Cerebellar nuclear complex (tissue), 1 donor: ENCODE results near the gene APRT.
A peak's percentile ranks its signal among the peaks of the same experiment; 100 is the strongest.

Experiments used
- DNase-seq, 2 experiments: peaks; one replicate each; lab custom pipeline; 2025; lab: John Stamatoyannopoulos, UW

Gene APRT

DNA sequence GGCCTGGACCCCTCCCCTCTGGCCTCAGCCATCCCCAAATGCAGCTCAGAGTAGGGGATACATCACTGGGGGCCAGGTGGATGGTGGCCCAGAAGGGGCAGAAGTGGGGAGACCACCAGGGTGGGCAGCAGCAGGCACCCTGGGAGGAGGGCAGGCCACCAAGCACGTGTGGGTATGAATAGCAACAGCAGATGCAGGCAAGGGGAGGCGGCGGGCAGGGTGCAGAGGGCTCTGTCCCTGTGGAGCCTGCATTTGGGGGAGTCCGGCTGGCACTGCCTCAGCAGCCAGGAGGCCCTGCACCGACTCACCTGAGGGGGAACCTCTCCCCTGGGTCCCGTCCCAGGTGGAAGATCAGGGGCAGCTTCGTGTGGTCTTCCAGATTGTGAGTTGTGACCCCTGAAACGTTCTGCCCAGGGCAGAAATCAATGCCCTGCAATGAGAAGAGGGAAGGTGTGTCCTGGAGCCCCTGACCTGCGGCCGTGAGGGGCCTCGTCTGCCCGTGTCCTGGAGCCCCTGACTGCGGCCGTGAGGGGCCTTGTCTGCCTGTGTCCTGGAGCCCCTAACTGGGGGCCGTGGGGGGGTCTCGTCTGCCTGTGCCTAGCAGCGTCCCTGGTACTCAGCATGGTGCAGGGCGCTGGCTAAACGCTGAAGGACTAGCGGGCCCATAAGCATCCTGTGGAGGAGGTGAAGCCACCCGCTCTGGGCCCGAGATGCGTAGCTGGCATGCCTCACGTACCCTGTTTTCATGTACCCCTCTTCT lies 10.7 kb upstream of the APRT start:
- no peak for DNase-seq

DNA sequence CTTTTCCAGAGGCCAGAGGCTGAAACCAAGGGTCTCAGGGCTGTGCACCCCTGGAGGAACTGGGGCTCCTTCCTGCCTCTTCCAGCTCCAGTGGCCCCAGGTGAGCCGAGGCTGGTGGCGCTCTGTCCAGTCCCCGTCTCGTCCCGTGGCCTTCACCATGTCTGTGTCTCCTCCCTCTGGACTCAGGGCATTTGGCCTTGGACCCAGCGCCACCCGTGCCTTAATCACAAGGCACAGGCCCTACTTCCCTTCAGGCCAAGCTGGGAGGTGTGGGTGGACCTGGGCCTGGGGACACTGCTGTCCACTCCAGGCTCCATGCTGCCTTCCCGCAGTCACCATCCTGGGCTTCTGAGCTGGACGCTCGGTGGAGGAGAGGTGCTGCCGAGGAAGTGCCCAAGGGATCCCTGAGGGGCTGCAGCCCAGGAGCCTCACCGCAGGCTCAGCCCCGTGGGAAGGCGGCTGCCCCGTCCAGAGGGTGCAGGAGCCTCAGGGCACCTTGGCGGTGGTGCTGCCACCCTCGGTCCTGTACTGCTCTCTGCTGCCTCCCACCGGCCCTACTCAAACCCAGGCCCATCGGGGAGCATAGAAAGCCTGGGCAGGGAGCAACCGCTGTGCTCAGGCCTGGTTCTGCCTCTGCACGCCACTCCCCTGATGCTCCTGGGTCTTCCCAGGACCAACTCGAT lies 9.6 kb upstream of the APRT start:
- DNase-seq, result no peak

DNA sequence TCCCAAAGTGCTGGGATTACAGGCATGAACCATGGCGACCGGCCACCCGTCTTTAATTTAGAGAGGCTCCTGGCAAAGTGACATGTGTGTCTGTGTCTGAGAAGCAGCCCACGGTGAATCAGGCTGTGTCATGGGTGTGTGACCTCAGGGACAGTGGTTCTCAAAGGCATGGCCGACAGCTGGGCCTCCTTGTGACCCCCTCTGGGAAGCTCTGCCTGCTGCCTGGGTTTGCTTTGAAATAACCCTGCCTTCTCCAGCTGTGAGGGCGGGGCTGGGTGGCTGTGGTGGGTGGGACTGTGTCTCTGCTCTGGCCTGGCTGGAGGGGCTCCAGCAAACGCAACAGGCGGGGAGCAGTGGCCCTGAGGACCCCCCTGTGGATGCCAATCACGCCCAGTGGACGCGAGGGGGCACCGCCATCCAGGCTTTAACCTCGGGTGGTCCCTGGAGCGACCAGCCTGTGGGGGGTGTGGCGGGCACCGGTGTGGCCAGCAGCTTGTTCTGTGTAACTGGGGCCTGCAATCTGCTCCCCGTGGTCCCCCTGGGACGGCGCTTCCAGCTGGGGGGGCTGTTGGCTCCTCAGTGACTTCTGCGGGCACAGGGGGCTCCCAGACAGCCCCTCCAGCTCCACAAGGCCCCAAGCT lies 8.8 kb upstream of the APRT start:
- no peak for DNase-seq

DNA sequence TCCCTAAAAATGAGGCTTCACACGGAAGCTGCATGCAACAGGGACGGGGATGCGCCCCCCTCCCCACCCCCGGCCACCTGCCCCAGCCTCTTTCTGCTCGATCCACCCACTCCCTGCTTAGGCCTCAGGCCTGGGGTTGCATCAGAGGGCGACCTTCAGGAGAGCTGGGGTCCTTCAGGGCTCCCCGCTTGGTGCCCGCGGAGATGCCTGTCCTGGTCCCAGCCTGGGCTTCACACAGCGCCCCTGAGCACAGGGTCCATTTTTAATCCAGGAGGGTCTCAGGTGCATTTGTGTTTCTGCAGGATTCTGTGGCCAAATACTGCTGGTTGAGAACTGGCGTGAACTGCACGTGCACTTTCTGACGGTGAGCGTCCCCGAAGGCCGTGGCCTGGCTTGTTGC lies 7.4 kb upstream of the APRT start:
- DNase-seq, result no peak

DNA sequence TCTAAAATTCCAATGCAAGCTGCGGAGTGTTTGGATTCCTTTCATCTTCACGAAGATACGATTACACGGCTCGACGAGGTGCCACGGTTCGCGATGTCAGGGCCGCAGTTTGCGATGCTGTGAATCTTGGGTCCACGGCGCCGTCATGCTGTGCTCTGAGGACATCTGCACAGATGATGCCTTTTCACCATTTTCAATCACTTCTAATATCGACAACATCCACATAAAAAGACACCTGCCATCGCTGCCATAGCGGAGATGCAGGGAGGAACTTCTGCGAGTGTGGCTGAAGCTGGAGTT lies 6.8 kb upstream of the APRT start:
- no peak for DNase-seq

DNA sequence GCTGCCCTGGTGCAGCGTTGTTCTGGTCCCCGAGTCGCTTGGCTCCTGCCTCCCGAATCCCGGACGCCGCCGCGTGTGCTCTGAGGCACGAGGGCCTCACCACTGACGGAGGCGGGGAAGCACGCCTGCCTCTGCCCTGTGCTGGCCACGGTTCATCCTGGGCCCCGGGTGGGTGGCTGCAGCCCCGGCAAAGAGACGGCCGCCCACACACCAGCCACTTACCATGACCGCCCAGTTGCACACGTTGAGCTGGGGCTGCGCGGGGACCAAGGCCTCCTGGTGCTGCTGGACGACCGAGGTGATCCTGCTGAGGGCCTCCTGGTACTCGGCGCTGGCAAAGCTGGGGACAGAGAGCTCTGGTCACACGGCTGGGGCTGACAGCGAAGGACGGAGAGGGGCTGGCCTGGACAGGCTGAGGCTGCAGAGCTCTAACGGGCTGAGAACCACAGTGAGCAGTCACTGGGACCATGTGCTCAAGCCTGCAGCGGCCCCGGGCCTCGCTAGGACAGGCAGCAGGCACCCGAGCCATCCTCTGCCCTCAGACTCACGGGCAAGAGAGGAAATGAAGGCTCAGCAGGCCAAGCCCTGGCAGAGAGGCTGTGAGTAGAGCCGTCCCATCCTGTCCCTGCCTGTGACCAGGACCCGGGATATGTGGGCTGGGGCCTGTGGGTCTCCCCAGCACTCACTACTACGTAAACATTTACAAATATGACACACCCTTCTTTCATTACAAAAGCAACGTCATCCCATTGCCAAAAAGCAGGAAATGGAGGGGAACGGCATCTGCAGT lies 6.3 kb upstream of the APRT start:
- no peak for DNase-seq

DNA sequence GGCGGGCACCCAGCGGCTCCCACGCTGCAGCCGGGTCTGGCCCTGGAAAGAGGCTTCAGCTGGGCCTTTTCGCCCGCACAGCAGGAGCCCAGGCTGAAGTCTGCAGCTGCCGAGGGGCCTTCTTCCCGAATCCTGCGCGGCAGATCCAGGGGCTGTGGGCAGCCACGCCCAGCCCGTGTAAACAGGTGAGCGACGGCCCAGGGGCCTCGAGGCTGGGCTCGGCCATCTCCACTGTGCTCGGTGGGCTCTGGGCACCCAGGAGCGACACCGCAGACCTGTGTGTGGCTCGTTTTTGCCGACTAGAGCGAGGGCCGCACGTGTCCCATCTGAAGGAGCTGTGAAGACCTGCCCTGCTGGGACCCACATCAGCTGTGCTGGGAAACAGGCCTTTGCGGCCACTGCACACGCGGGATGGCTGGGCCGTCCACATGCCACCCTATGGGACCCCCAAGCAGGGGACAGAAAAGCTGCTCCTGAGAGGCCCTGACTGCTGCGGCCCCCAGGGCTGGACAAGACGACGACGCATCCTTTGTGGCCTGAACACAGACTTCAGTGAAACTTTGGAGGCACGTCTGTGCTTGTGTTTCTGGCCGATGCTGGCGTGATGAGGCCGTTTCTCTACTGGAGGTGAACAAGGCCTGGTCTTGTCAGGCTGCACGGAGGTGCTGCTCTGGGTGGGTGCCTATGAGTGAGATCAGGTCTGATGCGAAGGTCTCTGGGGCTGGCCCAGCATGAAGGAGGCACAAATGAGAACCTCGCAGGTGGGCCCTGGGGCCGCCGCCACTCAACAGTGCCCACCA lies 5.2 kb upstream of the APRT start:
- no peak for DNase-seq

DNA sequence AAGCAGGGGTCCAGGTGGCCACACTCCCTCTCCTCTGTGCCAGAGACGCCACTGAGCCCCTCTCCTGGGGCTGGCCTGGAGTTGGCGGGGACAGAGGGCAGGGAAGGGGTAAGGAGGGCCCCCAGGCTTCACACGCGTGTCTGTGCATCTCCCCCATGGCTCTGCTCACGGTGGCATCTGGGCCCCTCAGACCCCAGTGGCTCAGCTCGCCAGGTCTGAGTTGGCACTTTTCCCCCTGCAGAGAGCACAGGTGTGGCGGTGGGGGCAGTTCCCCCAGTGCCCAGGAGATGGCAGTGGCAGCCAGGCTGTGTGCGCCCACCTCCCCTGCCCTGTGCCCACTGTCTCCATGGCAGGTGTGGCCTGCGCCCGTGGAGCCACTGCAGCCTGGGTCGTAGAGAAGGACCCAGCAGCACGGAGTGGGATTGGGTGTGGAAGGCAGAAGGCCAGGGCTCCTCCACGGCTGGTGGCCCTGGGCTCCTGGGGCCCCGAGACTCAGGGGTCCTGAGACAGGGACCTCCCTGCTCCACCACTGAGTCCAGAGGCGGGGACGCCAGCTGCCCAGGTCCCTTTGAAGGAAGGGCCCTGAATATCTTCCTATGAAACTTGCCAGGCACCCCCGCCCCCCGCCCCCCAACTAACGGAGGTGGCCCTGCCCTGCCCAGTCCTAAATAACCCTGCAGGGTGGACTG lies 4.3 kb upstream of the APRT start:
- DNase-seq, result peak in 1 of 2 experiments; percentile 5

DNA sequence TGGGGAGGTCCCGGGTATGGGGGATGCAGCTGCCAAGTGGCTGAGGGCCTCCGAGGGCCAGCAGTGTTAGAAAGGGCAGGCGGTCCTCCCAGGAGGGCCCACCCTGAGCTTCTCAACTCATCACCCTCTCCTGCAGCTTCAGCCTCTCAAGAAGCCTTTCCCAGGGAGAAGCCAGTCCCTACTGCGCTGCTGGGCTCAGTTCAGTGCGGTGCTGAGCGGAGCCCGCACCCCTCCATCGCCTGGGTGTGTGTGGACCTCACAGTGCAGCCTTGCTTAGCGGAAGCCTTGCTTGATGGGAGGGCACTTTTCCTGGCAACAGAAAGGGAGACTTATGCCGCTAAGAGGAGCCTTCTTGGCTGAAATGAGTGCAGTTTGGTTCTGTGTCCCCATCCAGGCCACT lies 3.5 kb upstream of the APRT start:
- no peak for DNase-seq

DNA sequence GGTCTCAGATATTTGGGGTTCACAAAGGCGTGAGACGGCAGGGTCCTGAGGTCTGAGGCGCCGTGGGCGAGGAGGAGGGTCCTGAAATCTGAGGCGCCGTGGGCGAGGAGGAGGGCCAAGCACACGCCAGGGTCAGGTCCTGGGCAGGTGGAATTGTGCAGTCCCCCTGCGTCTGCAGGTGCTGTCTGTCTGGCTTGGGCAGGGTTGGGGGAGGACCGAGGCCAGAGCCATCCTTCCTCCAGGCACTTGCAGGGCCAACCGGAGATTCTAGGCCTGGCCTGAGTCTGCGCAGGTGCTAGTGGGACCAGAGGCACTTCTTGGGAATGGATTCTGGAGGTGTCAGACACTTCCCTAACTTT lies 2.4 kb upstream of the APRT start:
- no peak for DNase-seq

DNA sequence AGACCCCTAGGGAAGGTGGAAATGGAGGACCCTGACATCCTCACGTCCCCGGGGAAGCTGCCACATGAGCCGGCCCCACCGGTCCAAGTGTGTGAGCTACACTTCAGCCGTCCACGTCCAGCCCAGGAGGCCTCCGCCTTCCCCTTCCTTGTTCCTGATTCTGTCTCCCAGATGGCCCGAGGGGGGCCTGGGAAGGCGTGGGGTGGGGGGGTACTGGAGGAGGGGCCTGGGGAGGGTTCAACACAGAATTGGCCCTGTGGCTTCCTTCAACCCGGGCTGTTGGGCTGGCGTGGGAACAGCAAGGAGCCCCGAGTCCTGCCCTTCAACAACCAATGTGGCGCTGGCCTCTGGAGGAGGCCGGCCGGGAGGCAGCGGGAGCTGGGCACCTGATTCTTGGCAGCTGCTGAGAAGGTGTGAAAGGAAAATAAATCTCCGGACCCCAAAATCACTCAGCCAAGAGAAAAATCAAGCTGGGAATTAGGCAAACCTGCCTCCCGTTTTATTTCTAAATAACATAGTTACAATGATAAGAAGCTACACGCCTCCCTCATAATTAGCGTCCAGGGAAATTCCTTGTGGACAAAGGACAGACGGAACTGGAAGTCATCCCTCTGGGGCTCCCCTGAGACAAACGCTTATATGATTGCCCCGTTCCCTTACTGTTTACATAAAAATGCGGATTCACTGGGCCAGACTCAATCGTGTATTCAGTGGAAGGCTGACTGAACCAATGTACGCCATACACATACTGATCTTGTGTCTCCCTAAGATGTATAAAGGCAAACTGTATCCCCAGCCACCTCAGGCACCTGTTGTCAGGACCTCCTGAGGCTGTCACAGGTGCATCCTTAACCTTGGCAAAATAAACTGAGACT lies 1.8 kb upstream of the APRT start:
- DNase-seq, result no peak

DNA sequence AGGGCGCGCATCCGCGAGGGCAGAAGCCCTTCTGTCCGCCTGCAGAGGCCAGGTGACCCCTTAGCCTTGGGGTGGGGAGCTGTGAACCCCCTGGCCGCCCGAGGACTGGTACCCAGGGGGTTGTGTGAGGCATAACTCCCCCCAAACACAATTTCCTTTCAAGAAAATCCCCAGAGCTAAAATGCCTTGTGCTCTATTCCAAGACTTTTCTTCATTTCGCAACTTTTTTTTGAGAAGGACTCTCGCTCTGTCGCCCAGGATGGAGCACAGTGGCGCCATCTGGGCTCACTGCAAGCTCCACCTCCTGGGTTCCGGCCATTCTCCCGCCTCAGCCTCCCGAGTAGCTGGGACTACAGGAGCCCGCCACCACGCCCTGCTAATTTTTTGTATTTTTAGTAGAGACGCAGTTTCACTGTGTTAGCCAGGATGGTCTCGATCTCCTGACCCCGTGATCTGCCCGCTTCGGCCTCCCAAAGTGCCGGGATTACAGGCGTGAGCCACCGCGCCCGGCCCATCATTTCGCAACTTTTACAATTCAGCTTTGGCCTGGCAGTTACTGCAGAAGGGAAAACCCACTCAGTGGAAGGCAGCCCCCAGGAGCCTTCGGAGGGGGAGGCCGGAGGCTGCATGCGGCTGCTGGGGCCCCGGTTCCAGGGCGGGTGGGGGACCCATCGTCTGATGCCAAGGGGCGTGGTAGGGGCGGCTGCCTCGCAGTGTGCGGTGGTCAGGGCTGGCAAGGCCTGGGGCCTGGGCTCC lies 963 bp upstream of the APRT start:
- no peak for DNase-seq

DNA sequence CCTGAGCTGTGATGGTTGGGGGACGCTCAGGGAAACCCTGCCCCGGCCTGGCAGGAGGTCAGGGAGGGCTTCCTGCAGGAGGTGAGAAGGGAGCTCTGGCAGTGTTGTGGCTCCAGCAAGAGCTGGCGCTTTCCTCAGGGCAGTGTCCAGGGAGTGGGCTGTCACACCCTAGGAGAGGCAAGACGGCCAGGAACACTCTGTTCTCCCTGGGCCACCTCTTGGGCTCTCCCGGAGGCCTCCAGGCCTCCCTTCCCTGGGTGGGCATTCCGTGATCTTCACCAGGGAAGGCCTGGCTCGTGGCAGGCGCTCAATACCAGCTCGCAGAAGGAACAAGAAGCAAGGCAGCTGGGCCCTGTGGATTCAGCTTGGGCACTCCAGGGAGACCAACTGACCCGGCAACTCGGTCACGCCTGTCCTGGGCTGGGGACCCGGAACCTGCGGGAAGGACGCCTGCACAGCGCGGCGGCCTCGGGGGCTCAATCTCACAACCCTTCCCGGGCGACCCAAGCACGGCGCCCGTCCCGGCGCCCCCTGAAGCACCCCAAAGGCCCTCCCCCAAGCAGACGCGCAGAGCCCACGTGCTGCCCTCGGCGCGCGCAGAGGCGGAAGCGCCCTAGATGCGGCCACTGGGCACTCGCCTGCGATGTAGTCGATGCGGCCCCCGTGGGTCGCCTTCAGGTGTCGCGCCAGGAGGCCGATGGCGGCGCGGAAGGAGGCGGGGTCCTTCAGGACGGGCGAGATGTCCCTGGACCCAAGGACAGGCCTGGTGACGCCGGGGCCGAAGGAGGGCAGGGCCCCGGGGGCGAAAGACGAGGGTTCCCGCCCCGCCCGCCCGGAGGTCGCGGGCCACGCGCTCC lies 588 bp downstream of the APRT start:
- no peak for DNase-seq

DNA sequence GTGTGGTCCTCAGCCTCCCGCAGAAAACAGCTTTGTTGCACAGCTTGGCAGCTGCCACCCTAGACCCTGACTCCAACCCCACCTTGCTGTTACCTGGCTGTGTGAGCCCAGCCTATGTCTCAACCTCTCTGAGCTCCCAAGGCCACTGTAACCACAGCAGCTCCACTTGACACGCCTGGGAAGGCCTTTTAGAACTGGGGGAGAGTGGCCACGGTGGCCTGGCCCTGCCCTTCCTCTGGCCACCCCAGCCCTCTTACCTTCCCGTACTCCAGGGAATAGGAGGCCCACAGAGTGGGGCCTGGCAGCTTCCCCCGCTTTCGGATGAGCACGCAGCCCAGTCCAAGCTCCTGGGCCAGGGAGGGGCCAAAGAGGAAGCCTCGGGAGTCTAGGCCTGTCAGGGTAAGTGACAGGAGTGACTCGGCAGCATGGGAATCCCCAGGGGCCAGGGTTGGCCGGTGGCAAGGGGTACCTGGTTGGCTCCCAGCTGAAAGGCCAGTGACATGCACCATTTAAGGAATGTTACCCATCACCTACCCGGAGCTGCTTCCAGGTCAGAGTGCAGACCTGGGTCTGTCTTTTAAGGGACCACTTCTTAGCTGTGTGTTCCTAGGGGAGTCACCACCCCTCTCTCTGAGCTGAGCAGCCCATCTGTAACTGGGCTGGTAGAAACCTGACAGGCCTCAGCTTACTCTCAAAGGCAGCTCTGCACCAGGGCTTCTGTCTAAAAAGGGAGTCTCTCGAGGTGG lies 1.4 kb downstream of the APRT start:
- DNase-seq, result no peak

DNA sequence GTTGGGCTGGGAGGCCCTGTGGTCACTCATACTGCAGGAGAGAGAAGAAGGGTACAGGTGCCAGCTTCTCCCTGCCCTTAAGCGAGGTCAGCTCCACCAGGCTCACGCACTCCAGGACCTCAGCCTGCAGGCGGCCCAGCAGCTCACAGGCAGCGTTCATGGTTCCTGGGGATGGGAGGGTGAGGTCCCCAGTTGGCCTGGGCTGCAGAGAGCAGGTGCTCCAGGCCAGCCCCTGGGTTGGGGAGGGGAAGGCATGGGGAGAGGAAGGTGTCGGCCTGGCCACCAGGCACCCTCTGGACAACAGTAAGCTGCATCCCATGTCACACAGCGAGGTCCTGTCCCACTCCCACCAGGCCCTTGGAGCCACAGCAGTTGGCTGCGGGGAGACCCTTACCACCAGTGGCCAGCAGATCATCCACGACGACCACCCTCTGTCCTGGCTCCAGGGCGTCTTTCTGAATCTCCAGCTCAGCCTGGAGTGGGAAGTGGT lies 2.0 kb downstream of the APRT start:
- no peak for DNase-seq

DNA sequence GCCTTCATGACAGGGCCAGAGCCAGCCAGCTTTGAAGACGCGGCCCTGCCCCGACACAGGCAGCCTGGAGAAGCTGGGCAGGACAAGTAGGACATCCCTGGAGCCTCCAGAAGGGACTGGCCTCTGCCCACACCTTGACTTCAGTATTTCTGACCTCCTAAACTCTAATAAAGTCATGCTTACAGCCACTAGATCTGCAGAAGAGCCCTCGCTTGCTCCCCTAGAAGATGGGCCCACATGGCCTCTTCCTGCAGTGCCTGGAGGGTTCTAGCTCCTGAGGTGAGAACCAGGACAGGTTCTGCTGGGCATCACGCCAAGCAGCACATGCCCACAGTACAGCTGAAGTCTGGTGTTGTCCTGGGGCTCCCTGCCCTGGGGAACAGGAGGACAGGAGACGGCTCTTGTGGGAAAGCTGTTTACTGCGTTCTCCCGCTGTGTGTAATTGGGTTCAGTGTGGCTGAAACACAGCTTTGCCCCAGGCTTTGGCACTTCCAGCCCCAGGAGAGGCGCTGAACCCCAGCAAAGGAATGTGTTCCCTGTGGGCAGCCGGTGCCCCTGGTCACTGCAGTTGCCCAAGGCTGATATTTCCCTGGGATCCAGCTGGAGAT lies 2.6 kb downstream of the APRT start:
- no peak for DNase-seq
